NT2/D1 (cell line): ENCODE data around the gene AGAP1.

Experiments
- DNase-seq: peaks from one replicate; pipeline ENCODE4 v3.0.0-alpha.2; 2011; ENCODE audit warnings: low read depth, low spot score
- H3K27me3 ChIP-seq: 2 replicates; pipeline ENCODE4 v1.6.0; 2011; ENCODE audit warnings: mild to moderate bottlenecking; ENCODE audit not compliant: insufficient read length, insufficient read depth
- H3K36me3 ChIP-seq: 2 replicates; pipeline ENCODE4 v1.6.1; 2011; ENCODE audit warnings: mild to moderate bottlenecking, low read length, mixed read lengths; ENCODE audit not compliant: insufficient read depth, insufficient read length
- H3K4me1 ChIP-seq: 2 replicates; pipeline ENCODE4 v1.5.1; 2011; ENCODE audit not compliant: insufficient read depth, insufficient read length
- H3K4me3 ChIP-seq: 2 replicates; pipeline ENCODE4 v1.5.1; 2011; ENCODE audit warnings: low read depth; ENCODE audit not compliant: insufficient read length
- H3K9ac ChIP-seq: 2 replicates; pipeline ENCODE4 v1.6.0; 2011; ENCODE audit warnings: low read depth; ENCODE audit not compliant: insufficient read length
- H3K9me3 ChIP-seq: 2 replicates; pipeline ENCODE4 v1.5.1; 2011; ENCODE audit warnings: mild to moderate bottlenecking, low read length; ENCODE audit not compliant: insufficient read depth
- SUZ12 ChIP-seq: IDR thresholded peaks from 2 replicates; pipeline ENCODE4 v1.6.1; 2011; ENCODE audit not compliant: insufficient read length, insufficient read depth; ENCODE audit errors: extremely low read depth
- YY1 ChIP-seq: IDR thresholded peaks from 2 replicates; pipeline ENCODE4 v1.6.1; 2011; ENCODE audit not compliant: insufficient read length, insufficient read depth
- ZNF274 ChIP-seq: IDR thresholded peaks from 2 replicates; pipeline ENCODE4 v1.6.1; 2011; ENCODE audit warnings: mild to moderate bottlenecking, low read depth, low read length

Gene AGAP1

GRCh38 chr2:235609746-235610145, 115.9 kb downstream of the AGAP1 start:
- Histone ChIP-seq H3K9ac (no peak overlapping the region), H3K9me3 (no peaks in the 10 kb centered on the region), H3K4me1 (peaks cover 11% of the 10 kb centered on the region), H3K36me3 (no peaks in the 10 kb centered on the region), H3K27me3 (no peaks in the 10 kb centered on the region), H3K4me3 (no peak overlapping the region)
- no peak for DNase-seq
- TF ChIP-seq SUZ12, result no peak
- TF ChIP-seq YY1, result no peak
- TF ChIP-seq ZNF274, result no peak

GRCh38 chr2:235610696-235611257, 116.9 kb downstream of the AGAP1 start:
- no peaks in the 10 kb centered on the region for H3K27me3 ChIP-seq
- no peaks in the 10 kb centered on the region for H3K9me3 ChIP-seq
- H3K4me3 ChIP-seq, result no peak overlapping the region
- TF ChIP-seq SUZ12 (no peak), YY1 (no peak), ZNF274 (no peak)
- peaks cover 11% of the 10 kb centered on the region for H3K4me1 ChIP-seq
- H3K36me3 ChIP-seq, result no peaks in the 10 kb centered on the region
- no peak overlapping the region for H3K9ac ChIP-seq
- DNase-seq, result no peak

DNA sequence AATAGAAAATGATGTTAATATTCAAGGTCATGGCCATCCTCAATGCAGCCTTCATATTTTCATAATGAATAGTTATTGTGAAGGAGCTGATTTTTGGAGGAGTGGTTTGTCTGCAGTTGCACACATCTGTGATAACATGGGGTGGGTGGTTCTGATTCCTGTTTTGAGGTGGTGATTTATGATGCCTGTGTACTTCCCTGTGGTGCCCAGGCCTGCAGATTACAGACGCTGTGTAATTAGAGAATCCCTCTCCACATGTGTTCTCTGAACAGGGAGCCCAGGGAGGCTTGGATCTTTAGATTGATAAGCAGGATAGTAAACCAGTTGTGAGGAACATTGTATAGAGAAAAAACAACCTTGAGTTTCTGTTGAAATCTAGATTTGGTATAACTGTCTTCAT, 117.5 kb downstream of the AGAP1 start:
- TF ChIP-seq YY1 (no peak), SUZ12 (no peak), ZNF274 (no peak)
- peaks cover 11% of the 10 kb centered on the region for H3K4me1 ChIP-seq
- no peak overlapping the region for H3K9ac ChIP-seq
- no peak overlapping the region for H3K4me3 ChIP-seq
- H3K36me3 ChIP-seq, result no peaks in the 10 kb centered on the region
- no peaks in the 10 kb centered on the region for H3K27me3 ChIP-seq
- H3K9me3 ChIP-seq, result no peaks in the 10 kb centered on the region
- DNase-seq, result no peak

DNA sequence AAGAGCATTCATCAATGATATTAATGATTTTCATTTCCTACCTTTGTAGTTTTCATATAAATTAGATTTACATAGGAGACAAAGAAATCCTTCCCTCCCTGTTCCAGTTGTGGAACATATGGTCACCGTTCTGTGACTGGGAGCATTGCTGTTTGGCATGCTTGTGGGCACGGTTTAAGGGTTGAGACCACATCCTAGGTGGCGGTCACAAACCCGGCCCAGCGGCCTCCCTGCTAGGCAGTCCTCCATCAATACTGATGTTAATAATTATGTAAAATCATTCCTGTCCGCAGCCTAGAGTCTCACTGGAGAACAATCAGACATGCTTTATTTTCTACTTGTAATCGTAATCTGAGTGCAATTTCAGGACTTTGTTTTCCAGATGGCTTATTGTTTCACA, 117.9 kb downstream of the AGAP1 start:
- TF ChIP-seq YY1, result no peak
- TF ChIP-seq SUZ12, result no peak
- TF ChIP-seq ZNF274, result no peak
- Histone ChIP-seq H3K9me3 (no peaks in the 10 kb centered on the region), H3K9ac (no peak overlapping the region), H3K27me3 (no peaks in the 10 kb centered on the region), H3K36me3 (no peaks in the 10 kb centered on the region), H3K4me3 (no peak overlapping the region), H3K4me1 (peaks cover 11% of the 10 kb centered on the region)
- no peak for DNase-seq

DNA sequence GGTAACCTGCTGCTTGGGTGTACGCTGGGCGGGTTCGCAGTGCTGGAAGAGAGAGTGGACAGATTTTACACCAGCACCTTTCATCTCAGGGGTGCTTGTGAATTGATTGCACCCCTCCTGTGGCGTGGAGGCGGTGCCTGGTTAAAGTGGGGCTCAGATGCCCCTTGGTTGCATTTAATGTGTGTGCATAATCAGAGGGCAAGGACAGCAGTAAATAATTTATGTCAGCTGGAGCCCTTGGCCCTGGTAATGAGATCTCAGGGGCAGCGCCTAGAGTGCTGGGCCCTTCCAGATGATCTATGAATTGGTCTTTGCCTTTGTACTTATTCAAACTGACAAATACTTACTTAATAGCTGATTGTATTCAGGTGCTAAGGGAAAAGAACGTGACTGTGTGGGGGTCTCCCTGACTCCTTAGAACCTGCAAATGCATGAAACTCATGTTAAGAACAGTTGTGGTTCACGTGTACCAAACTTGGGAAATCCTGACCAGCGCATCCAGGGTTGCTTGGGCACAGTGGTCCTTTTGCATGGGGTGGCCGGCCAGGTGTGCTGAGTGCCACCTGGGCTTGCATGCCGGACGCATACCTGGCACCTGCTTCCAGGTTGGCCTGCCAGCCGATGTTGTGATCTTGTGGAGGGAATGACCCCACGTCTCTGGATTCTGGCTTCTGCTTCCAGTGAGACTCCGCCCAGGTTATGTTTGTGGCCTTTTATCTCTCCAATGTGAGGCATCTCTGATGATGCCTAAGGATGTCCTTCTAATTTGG, 118.5 kb downstream of the AGAP1 start:
- no peaks in the 10 kb centered on the region for H3K27me3 ChIP-seq
- DNase-seq, result no peak
- H3K9ac ChIP-seq, result no peak overlapping the region

GRCh38 chr2:235613649-235614048, 119.8 kb downstream of the AGAP1 start:
- H3K9me3 ChIP-seq, result no peaks in the 10 kb centered on the region
- no peak for DNase-seq
- no peak overlapping the region for H3K4me3 ChIP-seq
- H3K4me1 ChIP-seq, result peaks cover 5% of the 10 kb centered on the region
- TF ChIP-seq SUZ12 (no peak), ZNF274 (no peak), YY1 (no peak)
- no peak overlapping the region for H3K9ac ChIP-seq
- no peaks in the 10 kb centered on the region for H3K36me3 ChIP-seq
- no peaks in the 10 kb centered on the region for H3K27me3 ChIP-seq

More for the DNA sequence above, 118.5 kb downstream of the AGAP1 start:
- TF ChIP-seq YY1, result no peak
- no peak for TF ChIP-seq SUZ12
- no peak for TF ChIP-seq ZNF274
- Histone ChIP-seq H3K36me3 (no peaks in the 10 kb centered on the region), H3K4me1 (peaks cover 11% of the 10 kb centered on the region), H3K4me3 (no peak overlapping the region), H3K9me3 (no peaks in the 10 kb centered on the region)

- Histone ChIP-seq H3K4me1 (peaks cover 5% of the 10 kb centered on the region), H3K9ac (no peak overlapping the region), H3K4me3 (no peak overlapping the region), H3K27me3 (no peaks in the 10 kb centered on the region), H3K9me3 (no peaks in the 10 kb centered on the region), H3K36me3 (no peaks in the 10 kb centered on the region)
- TF ChIP-seq ZNF274 (no peak), SUZ12 (no peak), YY1 (no peak)
- no peak for DNase-seq
Measured at GRCh38 chr2:235614176-235614860, 120.5 kb downstream of the AGAP1 start.
